Measurements from ENCODE around the gene PSME2. TPM values are rescaled to one million over a fixed set of nuclear protein-coding genes. Genes with fewer than 3 reads are reported as not detected.
"Not testable (repeated sequence)": the region's sequence is repeated elsewhere in the genome, so short reads cannot be mapped to it uniquely, and the experiment has no call there.

The PSME2 gene
- polyA plus RNA-seq, 1 donor, result 243 TPM

DNA sequence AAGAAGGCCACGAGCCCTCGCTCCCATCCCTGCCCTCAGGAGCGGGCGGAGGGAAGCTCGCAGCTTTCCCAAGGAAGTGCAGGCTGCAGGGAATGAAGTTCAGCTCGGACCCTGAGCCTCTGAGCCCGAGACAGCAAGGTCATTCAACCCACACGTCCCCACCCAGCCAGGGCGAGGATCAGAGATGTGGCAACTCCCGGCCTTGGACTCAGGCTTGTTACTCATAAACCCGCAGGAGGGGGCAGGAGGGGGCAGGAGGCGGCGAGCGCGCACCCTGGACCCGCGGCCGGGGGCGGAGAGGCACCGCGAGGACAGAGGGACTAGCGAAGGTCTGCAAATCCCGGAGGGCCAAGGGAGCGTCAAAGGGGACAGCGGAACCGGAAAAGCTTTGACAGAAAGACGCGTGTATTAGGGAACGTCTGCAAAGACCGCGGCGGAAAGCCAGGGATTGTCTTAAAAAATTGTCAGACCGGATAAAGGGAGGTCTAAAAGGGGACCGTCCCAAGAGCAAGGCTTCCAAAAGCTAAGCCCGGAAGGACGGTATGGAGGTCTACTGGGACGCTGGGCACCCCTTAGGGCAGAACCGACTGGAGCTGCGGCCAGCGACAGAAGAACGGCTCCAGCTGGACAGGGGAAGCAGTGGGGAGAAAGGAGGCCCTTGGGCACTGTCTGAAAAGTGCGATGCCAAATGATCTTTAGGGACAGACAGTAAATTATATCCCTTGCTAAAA, 32.4 kb downstream of the PSME2 start:
- peak overlapping the region; percentile 96 for H3K27ac ChIP-seq (ENCODE audit: low read length)
- WGBS (ENCODE audit: insufficient coverage, low lambda C conversion rate), result 0% methylated on average over 1 of the region's 42 CpGs
- H3K4me1 ChIP-seq (ENCODE audit: control insufficient read depth, insufficient read depth, low read length), result peaks cover 17% of the 10 kb centered on the region

DNA sequence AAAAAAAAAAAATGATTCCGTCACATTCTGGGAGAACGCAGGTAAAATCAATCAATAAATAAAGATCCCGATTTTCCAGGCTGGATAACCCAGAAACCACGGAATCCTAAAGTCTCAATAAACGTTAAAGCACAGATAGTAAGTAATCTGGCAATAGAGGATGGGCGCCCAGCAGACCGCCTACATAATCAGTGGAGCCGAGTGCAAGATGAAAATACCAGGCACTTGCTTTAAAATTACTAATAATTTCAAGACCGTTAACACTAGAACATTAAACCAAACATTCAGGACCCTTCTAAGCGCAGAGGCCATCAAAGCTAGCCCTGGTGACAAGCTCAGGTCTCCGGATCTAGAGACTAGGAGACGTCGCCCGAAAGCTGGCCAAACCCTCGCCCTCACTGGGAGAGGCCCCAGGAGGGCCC, 33.0 kb downstream of the PSME2 start:
- peaks cover 15% of the 10 kb centered on the region for H3K36me3 ChIP-seq (ENCODE audit: control insufficient read depth, insufficient read depth, low read length)
- peaks cover 18% of the 10 kb centered on the region for H3K4me1 ChIP-seq (ENCODE audit: control insufficient read depth, insufficient read depth, low read length)
- 22% methylated on average over 3 of the region's 15 CpGs for WGBS (ENCODE audit: insufficient coverage, low lambda C conversion rate)
- H3K27ac ChIP-seq (ENCODE audit: low read length), result peak overlapping the region; percentile 96
- H3K9me3 ChIP-seq (ENCODE audit: control insufficient read depth, low read depth, low read length), result no peaks in the 10 kb centered on the region
- no peaks in the 10 kb centered on the region for H3K27me3 ChIP-seq (ENCODE audit: control insufficient read depth, insufficient read depth, low read length)
- peak overlapping the region; percentile 67 for H3K4me3 ChIP-seq (ENCODE audit: low read length)
- DNase-seq, result no peak

More for the DNA sequence above, 32.4 kb downstream of the PSME2 start:
- H3K27me3 ChIP-seq (ENCODE audit: control insufficient read depth, insufficient read depth, low read length), result no peaks in the 10 kb centered on the region
- peak overlapping the region; percentile 67 for H3K4me3 ChIP-seq (ENCODE audit: low read length)
- peak; percentile 97 to 99 for DNase-seq
- no peaks in the 10 kb centered on the region for H3K9me3 ChIP-seq (ENCODE audit: control insufficient read depth, low read depth, low read length)
- H3K36me3 ChIP-seq (ENCODE audit: control insufficient read depth, insufficient read depth, low read length), result peaks cover 21% of the 10 kb centered on the region

DNA sequence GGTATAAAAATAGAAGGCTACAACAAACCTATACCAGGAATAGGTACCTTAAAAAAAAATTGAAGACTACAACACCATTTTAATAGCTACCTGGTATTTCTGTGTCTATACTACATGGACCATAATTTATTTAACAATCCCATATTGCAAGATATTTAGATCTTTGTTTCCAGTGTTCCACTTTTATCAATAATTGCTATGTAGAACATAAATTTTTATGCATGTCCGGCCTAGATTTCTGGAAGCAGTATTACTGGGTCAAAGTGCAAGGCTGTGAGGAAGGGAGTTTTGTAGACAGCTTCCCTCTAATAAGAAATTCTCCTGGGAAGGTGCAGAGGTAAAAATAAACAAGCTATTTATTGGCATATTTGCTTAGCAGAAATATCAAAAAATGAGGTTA, 35.9 kb downstream of the PSME2 start:
- Histone ChIP-seq H3K4me1 (ENCODE audit: control insufficient read depth, insufficient read depth, low read length) (peaks cover 18% of the 10 kb centered on the region), H3K9me3 (ENCODE audit: control insufficient read depth, low read depth, low read length) (no peaks in the 10 kb centered on the region), H3K27ac (ENCODE audit: low read length) (peak overlapping the region; percentile 4), H3K4me3 (ENCODE audit: low read length) (no peak overlapping the region), H3K36me3 (ENCODE audit: control insufficient read depth, insufficient read depth, low read length) (no peaks in the 10 kb centered on the region), H3K27me3 (ENCODE audit: control insufficient read depth, insufficient read depth, low read length) (no peaks in the 10 kb centered on the region)
- no CpG with 5 or more reads among the region's 1 CpG for WGBS (ENCODE audit: insufficient coverage, low lambda C conversion rate)
- DNase-seq, result peak in 1 of 2 donors; percentile 62

DNA sequence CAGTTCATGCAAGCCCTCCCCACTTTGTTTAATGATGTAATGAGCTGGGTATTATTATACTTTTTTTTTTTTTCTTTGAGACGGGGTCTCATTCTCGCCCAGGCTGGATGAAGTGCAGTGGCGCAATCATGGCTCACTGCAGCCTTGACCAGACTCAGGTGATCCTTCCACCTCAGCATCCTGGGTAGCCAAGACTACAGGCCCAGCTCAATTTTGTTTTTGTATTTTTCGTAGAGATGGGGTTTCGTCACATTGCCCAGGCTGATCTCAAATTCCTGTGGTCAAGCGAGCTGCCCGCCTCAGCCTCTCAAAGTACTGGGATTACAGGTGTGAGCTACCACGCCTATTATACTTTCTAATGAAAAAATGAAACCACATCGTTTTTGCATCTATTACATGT, 36.4 kb downstream of the PSME2 start:
- DNase-seq, result no peak
- Histone ChIP-seq H3K9me3 (ENCODE audit: control insufficient read depth, low read depth, low read length) (no peaks in the 10 kb centered on the region), H3K4me3 (ENCODE audit: low read length) (no peak overlapping the region), H3K36me3 (ENCODE audit: control insufficient read depth, insufficient read depth, low read length) (no peaks in the 10 kb centered on the region), H3K4me1 (ENCODE audit: control insufficient read depth, insufficient read depth, low read length) (peaks cover 18% of the 10 kb centered on the region), H3K27me3 (ENCODE audit: control insufficient read depth, insufficient read depth, low read length) (no peaks in the 10 kb centered on the region), H3K27ac (ENCODE audit: low read length) (peak overlapping the region; percentile 4)
- WGBS (ENCODE audit: insufficient coverage, low lambda C conversion rate), result 70% methylated on average over 2 of the region's 9 CpGs

DNA sequence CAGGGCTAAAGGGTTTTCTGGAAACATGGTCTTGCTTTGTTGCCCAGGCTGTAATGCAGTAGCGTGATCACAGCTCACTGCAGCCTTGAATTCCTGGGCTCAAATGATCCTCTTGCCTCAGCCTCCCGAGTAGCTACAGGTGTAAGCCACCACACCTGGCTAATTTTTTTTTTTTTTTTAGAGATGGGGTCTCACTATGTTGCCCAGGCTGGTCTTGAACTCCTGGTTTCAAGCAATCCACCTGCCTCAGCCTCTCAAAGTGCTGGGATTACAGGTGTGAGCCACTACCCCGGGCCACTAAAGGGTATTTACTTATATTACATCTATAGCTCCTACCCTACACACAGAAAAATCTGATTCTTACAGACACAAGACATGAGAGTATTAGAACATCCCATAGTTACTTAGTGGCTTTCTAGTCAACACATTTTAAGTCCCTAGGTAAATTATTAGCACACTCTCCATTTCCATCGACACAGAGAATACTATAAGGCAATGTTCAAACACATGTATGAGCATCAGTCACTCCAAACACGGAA, 38.0 kb downstream of the PSME2 start:
- peaks cover 11% of the 10 kb centered on the region for H3K36me3 ChIP-seq (ENCODE audit: control insufficient read depth, insufficient read depth, low read length)
- H3K27me3 ChIP-seq (ENCODE audit: control insufficient read depth, insufficient read depth, low read length), result no peaks in the 10 kb centered on the region
- no peak for DNase-seq
- 0% methylated on average over 1 of the region's 5 CpGs for WGBS (ENCODE audit: insufficient coverage, low lambda C conversion rate)
- H3K4me3 ChIP-seq (ENCODE audit: low read length), result no peak overlapping the region
- H3K4me1 ChIP-seq (ENCODE audit: control insufficient read depth, insufficient read depth, low read length), result peaks cover 14% of the 10 kb centered on the region
- no peaks in the 10 kb centered on the region for H3K9me3 ChIP-seq (ENCODE audit: control insufficient read depth, low read depth, low read length)
- H3K27ac ChIP-seq (ENCODE audit: low read length), result peak overlapping the region; percentile 27

DNA sequence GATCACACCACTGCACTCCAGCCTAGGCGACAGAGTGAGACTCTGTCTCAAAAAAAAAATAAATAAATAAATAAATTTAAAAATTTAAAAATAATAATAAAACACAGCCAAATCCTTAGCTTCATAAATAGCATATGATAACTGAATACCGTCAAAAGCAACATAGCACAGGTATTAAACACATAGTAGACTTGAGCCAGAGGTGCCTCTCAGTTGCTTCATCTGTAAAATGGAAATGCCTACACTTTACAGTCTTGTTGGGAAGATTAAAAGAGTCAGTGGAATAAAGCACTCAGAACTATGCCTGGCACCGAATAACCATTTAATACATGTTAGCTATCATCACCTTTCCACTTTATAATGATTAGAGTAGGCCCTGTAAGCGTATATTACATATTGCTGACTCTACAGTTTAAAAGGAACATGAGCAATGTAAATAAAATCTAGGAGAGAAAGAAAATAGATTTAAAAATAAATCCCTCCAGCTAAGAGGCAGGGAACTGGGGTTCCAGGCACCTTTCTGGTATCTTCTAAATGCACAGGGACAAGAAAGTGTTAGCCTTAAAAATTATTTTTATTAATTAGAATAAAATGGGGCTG, 39.6 kb downstream of the PSME2 start:
- Histone ChIP-seq H3K36me3 (ENCODE audit: control insufficient read depth, insufficient read depth, low read length) (peaks cover 22% of the 10 kb centered on the region), H3K27ac (ENCODE audit: low read length) (no peak overlapping the region), H3K9me3 (ENCODE audit: control insufficient read depth, low read depth, low read length) (no peaks in the 10 kb centered on the region), H3K4me3 (ENCODE audit: low read length) (no peak overlapping the region), H3K27me3 (ENCODE audit: control insufficient read depth, insufficient read depth, low read length) (no peaks in the 10 kb centered on the region), H3K4me1 (ENCODE audit: control insufficient read depth, insufficient read depth, low read length) (peaks cover 12% of the 10 kb centered on the region)
- no CpG with 5 or more reads among the region's 4 CpGs for WGBS (ENCODE audit: insufficient coverage, low lambda C conversion rate)
- DNase-seq, result no peak

DNA sequence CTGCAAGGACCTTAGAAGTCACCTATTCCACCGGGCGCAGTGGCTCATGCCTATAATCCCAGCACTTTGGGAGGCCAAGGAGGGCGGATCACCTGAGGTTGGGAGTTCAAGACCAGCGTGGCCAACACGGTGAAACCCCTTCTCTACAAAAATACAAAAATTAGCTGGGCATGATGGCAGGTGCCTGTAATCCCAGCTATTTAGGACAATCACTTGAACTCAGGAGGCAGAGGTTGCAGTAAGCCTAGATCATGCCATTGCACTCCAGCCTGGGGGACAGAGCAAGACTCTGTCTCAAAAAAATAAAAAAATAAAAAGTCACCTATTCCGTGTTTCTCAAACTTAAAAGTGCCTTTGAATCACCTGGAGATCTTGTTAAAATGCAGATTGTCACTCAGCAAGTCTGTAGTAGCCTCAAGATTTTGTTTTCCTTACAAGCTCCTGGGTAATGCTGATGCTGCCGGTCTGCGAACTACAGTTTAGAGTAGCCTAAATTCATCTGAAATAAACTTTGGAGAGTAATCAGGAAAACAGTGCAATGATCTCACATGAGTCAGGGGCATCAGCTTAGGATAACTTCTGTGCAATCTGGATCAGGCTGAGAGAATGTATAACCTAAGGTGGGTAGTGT, 40.7 kb downstream of the PSME2 start:
- Histone ChIP-seq H3K27ac (ENCODE audit: low read length) (peak overlapping the region; percentile 14), H3K36me3 (ENCODE audit: control insufficient read depth, insufficient read depth, low read length) (peaks cover 30% of the 10 kb centered on the region)
- 67% methylated on average over 1 of the region's 8 CpGs for WGBS (ENCODE audit: insufficient coverage, low lambda C conversion rate)
- not testable (repeated sequence) for H3K27me3 ChIP-seq (ENCODE audit: control insufficient read depth, insufficient read depth, low read length); DNase-seq; H3K4me1 ChIP-seq (ENCODE audit: control insufficient read depth, insufficient read depth, low read length); H3K4me3 ChIP-seq (ENCODE audit: low read length); H3K9me3 ChIP-seq (ENCODE audit: control insufficient read depth, low read depth, low read length)

DNA sequence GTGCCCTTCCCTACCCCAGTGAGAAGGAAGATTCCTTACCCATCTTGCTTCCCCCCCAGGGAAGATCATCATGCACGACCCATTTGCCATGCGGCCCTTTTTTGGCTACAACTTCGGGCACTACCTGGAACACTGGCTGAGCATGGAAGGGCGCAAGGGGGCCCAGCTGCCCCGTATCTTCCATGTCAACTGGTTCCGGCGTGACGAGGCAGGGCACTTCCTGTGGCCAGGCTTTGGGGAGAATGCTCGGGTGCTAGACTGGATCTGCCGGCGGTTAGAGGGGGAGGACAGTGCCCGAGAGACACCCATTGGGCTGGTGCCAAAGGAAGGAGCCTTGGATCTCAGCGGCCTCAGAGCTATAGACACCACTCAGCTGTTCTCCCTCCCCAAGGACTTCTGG, 43.0 kb downstream of the PSME2 start:
- no peak overlapping the region for H3K27ac ChIP-seq (ENCODE audit: low read length)
- H3K27me3 ChIP-seq (ENCODE audit: control insufficient read depth, insufficient read depth, low read length), result no peaks in the 10 kb centered on the region
- H3K9me3 ChIP-seq (ENCODE audit: control insufficient read depth, low read depth, low read length), result no peaks in the 10 kb centered on the region
- peaks cover 53% of the 10 kb centered on the region for H3K36me3 ChIP-seq (ENCODE audit: control insufficient read depth, insufficient read depth, low read length)
- DNase-seq, result no peak
- H3K4me3 ChIP-seq (ENCODE audit: low read length), result no peak overlapping the region
- H3K4me1 ChIP-seq (ENCODE audit: control insufficient read depth, insufficient read depth, low read length), result no peaks in the 10 kb centered on the region
- WGBS (ENCODE audit: insufficient coverage, low lambda C conversion rate), result no CpG with 5 or more reads among the region's 13 CpGs

DNA sequence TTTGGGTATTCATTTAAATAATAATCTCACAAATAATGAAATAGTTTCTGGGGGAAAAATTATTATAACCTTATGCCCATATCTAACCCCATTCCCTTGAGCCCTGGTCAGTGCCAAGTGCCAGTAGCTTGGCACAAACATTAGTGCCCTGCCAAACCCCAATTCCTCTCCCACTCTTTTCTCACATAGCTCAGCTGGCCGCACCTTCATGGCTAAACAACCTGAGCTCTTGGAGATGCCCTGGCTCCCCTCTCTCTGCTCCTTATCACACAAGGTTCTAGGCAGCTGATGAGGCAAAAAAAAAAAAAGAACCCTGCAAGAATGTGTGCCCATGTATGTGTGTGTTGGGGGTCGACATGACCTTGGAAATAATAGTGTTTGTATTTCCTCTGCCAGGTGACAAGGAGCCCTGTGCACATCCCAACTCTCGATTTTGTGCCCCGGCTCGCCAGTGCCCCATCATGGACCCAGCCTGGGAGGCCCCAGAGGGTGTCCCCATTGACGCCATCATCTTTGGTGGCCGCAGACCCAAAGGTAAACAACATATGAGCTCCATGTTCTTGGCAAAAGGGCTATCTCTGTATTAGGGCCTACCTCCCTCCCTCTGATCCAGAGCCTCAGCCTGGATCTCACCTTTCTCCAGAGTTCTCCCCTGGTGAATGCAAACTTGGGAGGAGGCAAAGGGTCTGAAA, 43.9 kb downstream of the PSME2 start:
- H3K27me3 ChIP-seq (ENCODE audit: control insufficient read depth, insufficient read depth, low read length), result no peaks in the 10 kb centered on the region
- WGBS (ENCODE audit: insufficient coverage, low lambda C conversion rate), result no CpG with 5 or more reads among the region's 7 CpGs
- no peak overlapping the region for H3K4me3 ChIP-seq (ENCODE audit: low read length)
- H3K4me1 ChIP-seq (ENCODE audit: control insufficient read depth, insufficient read depth, low read length), result no peaks in the 10 kb centered on the region
- no peak for DNase-seq
- peaks cover 60% of the 10 kb centered on the region for H3K36me3 ChIP-seq (ENCODE audit: control insufficient read depth, insufficient read depth, low read length)
- no peaks in the 10 kb centered on the region for H3K9me3 ChIP-seq (ENCODE audit: control insufficient read depth, low read depth, low read length)
- no peak overlapping the region for H3K27ac ChIP-seq (ENCODE audit: low read length)

DNA sequence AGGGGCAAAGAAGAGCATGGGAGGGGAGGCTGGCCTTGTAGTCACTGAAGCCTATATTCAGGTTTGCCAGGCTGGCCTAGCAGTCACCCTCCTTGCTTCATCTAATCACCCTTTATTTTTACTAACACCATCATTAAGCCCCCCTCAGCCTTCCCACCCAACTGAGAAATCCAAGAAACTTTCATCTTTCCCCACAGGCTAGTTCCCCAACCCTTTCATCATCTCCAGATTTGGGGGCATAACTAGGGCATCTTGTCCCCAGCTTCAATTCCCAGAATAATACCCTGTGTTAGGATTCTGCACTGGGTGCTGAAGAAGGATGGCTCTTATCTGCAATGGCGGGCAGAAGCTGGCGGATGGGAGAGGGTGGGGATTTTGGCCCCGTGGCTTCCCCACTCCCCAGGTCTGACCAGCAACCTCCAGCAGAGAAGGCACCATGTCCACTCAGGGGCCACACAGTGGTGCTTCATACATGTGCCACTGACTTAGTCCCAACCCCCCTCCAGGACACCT, 45.4 kb downstream of the PSME2 start:
- Histone ChIP-seq H3K9me3 (ENCODE audit: control insufficient read depth, low read depth, low read length) (no peaks in the 10 kb centered on the region), H3K4me1 (ENCODE audit: control insufficient read depth, insufficient read depth, low read length) (peaks cover 11% of the 10 kb centered on the region), H3K27me3 (ENCODE audit: control insufficient read depth, insufficient read depth, low read length) (no peaks in the 10 kb centered on the region), H3K4me3 (ENCODE audit: low read length) (no peak overlapping the region), H3K27ac (ENCODE audit: low read length) (no peak overlapping the region), H3K36me3 (ENCODE audit: control insufficient read depth, insufficient read depth, low read length) (peaks cover 67% of the 10 kb centered on the region)
- no CpG with 5 or more reads among the region's 3 CpGs for WGBS (ENCODE audit: insufficient coverage, low lambda C conversion rate)
- DNase-seq, result no peak

Data from large intestine (tissue), 3 donors.